ENCODE data around the gene SERPING1.

DNA sequence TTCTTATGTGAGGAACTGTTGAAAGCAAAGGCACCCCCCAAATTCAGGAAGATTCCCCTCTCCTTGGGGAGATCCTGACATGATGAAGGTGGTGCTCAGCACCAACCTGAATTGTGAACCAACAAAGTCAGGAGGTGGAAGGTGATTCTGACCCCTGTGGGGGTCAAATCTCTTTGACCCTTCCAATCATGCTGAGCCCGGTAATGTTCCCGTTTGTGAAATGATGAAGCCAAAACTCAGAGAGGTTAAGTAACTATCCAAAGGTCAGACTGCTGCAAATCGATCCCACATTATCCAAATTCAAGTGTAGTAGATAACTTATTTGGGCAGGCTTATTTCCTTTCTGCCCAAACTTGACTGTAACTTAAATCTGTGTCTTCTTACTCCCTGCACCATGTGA, 19.1 kb downstream of the SERPING1 start:
- TF ChIP-seq, protein P1, sequence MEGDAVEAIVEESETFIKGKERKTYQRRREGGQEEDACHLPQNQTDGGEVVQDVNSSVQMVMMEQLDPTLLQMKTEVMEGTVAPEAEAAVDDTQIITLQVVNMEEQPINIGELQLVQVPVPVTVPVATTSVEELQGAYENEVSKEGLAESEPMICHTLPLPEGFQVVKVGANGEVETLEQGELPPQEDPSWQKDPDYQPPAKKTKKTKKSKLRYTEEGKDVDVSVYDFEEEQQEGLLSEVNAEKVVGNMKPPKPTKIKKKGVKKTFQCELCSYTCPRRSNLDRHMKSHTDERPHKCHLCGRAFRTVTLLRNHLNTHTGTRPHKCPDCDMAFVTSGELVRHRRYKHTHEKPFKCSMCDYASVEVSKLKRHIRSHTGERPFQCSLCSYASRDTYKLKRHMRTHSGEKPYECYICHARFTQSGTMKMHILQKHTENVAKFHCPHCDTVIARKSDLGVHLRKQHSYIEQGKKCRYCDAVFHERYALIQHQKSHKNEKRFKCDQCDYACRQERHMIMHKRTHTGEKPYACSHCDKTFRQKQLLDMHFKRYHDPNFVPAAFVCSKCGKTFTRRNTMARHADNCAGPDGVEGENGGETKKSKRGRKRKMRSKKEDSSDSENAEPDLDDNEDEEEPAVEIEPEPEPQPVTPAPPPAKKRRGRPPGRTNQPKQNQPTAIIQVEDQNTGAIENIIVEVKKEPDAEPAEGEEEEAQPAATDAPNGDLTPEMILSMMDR (IDR thresholded peaks at IDR 0.05; ENCODE audit: insufficient read depth, low read length): no peak
- TF ChIP-seq POLR2AphosphoS5 (IDR thresholded peaks at IDR 0.05; ENCODE audit: low read depth): no peak

All from HL-60 (cell line).